Astrocyte (in vitro differentiated cells and primary cell): ENCODE data around the gene GINS3.

ENCODE experiments used
- EZH2 ChIP-seq: IDR thresholded peaks from 2 replicates; pipeline ENCODE4 v1.6.1; 2012; ENCODE audit warnings: mild to moderate bottlenecking, low read length, inconsistent platforms; ENCODE audit not compliant: insufficient read depth
- TF ChIP-seq, protein P1 (sequence below): IDR thresholded peaks from 2 replicates; pipeline ENCODE4 v1.5.1; 2011; ENCODE audit warnings: low read depth, mild to moderate bottlenecking, inconsistent platforms, low read length, moderate library complexity; ENCODE audit not compliant: insufficient read depth

DNA sequence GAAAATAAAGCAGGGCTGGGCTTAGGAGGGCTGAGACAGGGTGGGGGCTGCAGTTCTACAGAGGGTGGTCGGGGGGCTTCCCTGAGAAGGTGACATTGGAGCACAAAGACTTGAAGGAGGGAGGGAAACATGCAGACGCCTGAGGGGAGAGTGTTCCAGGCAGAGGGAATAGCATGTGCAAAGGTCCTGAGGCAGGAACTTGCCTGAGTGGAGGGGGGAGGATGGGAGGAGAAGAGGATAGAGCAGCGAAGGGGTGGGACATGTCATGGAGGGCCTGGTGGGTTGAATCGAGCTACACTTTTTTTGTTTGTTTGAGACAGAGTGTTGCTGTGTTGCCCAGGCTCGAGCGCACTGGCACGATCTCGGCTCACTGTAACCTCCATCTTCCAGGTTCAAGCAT lies 33.0 kb downstream of the GINS3 start:
- TF ChIP-seq, protein P1, sequence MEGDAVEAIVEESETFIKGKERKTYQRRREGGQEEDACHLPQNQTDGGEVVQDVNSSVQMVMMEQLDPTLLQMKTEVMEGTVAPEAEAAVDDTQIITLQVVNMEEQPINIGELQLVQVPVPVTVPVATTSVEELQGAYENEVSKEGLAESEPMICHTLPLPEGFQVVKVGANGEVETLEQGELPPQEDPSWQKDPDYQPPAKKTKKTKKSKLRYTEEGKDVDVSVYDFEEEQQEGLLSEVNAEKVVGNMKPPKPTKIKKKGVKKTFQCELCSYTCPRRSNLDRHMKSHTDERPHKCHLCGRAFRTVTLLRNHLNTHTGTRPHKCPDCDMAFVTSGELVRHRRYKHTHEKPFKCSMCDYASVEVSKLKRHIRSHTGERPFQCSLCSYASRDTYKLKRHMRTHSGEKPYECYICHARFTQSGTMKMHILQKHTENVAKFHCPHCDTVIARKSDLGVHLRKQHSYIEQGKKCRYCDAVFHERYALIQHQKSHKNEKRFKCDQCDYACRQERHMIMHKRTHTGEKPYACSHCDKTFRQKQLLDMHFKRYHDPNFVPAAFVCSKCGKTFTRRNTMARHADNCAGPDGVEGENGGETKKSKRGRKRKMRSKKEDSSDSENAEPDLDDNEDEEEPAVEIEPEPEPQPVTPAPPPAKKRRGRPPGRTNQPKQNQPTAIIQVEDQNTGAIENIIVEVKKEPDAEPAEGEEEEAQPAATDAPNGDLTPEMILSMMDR: no peak
- TF ChIP-seq EZH2: no peak
